ENCODE measurements around the gene CHPF2.
A peak's percentile ranks its signal among the peaks of the same experiment; 100 is the strongest.

Gene CHPF2

GRCh38 chr7:151232091-151232916 is at the start of gene CHPF2:
Gene CHPF2, plus strand, starts transcription at chr7:151232483. Its CDS starts 1,529 bp downstream, at chr7:151234012.
- DNase-seq = peak; percentile 94

- no peak for DNase-seq
Observed at GRCh38 chr7:151185762-151186639, 46.3 kb upstream of the CHPF2 start.

GRCh38 chr7:151186640-151187408 is 45.5 kb upstream of the CHPF2 start, which contains the start of gene ASB10:
Gene ASB10, minus strand, starts transcription at chr7:151187250. Its CDS starts 120 bp downstream, at chr7:151187130.
- DNase-seq = no peak

- DNase-seq = no peak
Observed at GRCh38 chr7:151187409-151188251, 44.7 kb upstream of the CHPF2 start.

- DNase-seq = no peak
Observed at GRCh38 chr7:151188252-151188542, 44.1 kb upstream of the CHPF2 start.

GRCh38 chr7:151189038-151189437 is 43.2 kb upstream of the CHPF2 start:
- no peak for DNase-seq

- no peak for DNase-seq
Observed at GRCh38 chr7:151191544-151191943, 40.7 kb upstream of the CHPF2 start.

- DNase-seq = no peak
Observed at GRCh38 chr7:151192002-151192539, 40.2 kb upstream of the CHPF2 start.

- DNase-seq = no peak
Observed at GRCh38 chr7:151193203-151193978, 38.9 kb upstream of the CHPF2 start.

- no peak for DNase-seq
Observed at GRCh38 chr7:151194188-151194587, 38.1 kb upstream of the CHPF2 start.

- no peak for DNase-seq
Observed at GRCh38 chr7:151195616-151196450, 36.5 kb upstream of the CHPF2 start.

- no peak for DNase-seq
Observed at GRCh38 chr7:151197932-151198331, 34.4 kb upstream of the CHPF2 start.

- no peak for DNase-seq
Observed at GRCh38 chr7:151198945-151199848, 33.1 kb upstream of the CHPF2 start.

GRCh38 chr7:151201344-151201743 is 30.9 kb upstream of the CHPF2 start:
- no peak for DNase-seq

GRCh38 chr7:151201751-151202150 is 30.5 kb upstream of the CHPF2 start:
- DNase-seq = no peak

- no peak for DNase-seq
Observed at GRCh38 chr7:151202836-151203235, 29.4 kb upstream of the CHPF2 start.

GRCh38 chr7:151204383-151205032 is 27.8 kb upstream of the CHPF2 start:
- DNase-seq = no peak

GRCh38 chr7:151205730-151206129 is 26.6 kb upstream of the CHPF2 start:
- no peak for DNase-seq

Measured in activated CD4-positive, alpha-beta T cell treated with anti-CD3 and anti-CD28 coated beads for 48 hours (primary cell).